Measurements from ENCODE around the gene SOD2. TPM values are rescaled to one million over a fixed set of nuclear protein-coding genes. Genes with fewer than 3 reads are reported as not detected.
"Not testable (repeated sequence)": the region's sequence is repeated elsewhere in the genome, so short reads cannot be mapped to it uniquely, and the experiment has no call there.

Gene SOD2
- total and polyA plus RNA-seq, 8 donors, result 97.7 to 792 (median 186) TPM

GRCh38 chr6:159726918-159727716 lies 34.1 kb upstream of the SOD2 start, which contains the start of gene WTAP:
Gene WTAP, plus strand, starts transcription at chr6:159727506. Its CDS starts 8,760 bp downstream, at chr6:159736266.
- no peaks in the 10 kb centered on the region for H3K27me3 ChIP-seq
- no peaks in the 10 kb centered on the region for H3K9me3 ChIP-seq
- intact Hi-C loops (cut with DNase I), result loop anchor here in 1 of 3 donors (2.0 to 10.0 kb wide), 2 partner anchors 34 to 118 kb away; partner anchors contain the start of gene SOD2
- peaks cover 13 to 38% (median 28%) of the 10 kb centered on the region in 3 donors for H3K4me1 ChIP-seq
- FAIRE-seq (no peak), DNase-seq (peak; percentile 96 to 98 (median 96)), ATAC-seq (peak; percentile 91 to 96 (median 94))
- H3K36me3 ChIP-seq, result no peaks in the 10 kb centered on the region
- 0% methylated on average over 50 to 93 of the region's 93 CpGs for WGBS, 2 donors
- H3K4me3 ChIP-seq, result peak within 1 kb of the TSS; percentile 65 to 89 (median 88)
- TF ChIP-seq CTCF (IDR thresholded peaks at IDR 0.05), result no peak
- peak within 1 kb of the TSS; percentile 95 to 99 (median 98) for H3K27ac ChIP-seq

- no peak for TF ChIP-seq CTCF (IDR thresholded peaks at IDR 0.05)
- ATAC-seq (peak; percentile 3 to 27 (median 22)), DNase-seq (no peak), FAIRE-seq (no peak)
- Histone ChIP-seq H3K36me3 (no peaks in the 10 kb centered on the region), H3K9me3 (no peaks in the 10 kb centered on the region), H3K4me3 (peak overlapping the region; percentile 34 to 89 (median 77)), H3K27ac (peak overlapping the region; percentile 95 to 99 (median 98)), H3K4me1 (peaks cover 13 to 31% (median 28%) of the 10 kb centered on the region in 3 donors), H3K27me3 (no peaks in the 10 kb centered on the region)
- intact Hi-C loops (cut with DNase I), result loop anchor here in 1 of 3 donors (2.0 to 10.0 kb wide), 2 partner anchors 34 to 118 kb away; partner anchors contain the start of gene SOD2
- 0 to 1% methylated on average over 30 of the region's 30 CpGs for WGBS, 2 donors
Observed at GRCh38 chr6:159726255-159726917, 33.3 kb upstream of the SOD2 start.

GRCh38 chr6:159725208-159725607 lies 32.2 kb upstream of the SOD2 start:
- DNase-seq, H3K27me3 ChIP-seq, FAIRE-seq, H3K36me3 ChIP-seq, H3K9me3 ChIP-seq, ATAC-seq: not testable (repeated sequence)
- Histone ChIP-seq H3K4me1 (peaks cover 10 to 19% (median 17%) of the 10 kb centered on the region in 3 donors), H3K27ac (peak overlapping the region in 1 of 4 donors; percentile 99), H3K4me3 (peak overlapping the region in 3 of 4 donors; percentile 65 to 89 (median 89))
- WGBS, 2 donors, result 91 to 98% methylated on average over 3 of the region's 3 CpGs
- intact Hi-C loops (cut with DNase I), result loop anchor here in 1 of 3 donors (10.0 kb wide), 1 partner anchor 120 kb away; no protein-coding TSS in a partner anchor

- ATAC-seq (no peak), FAIRE-seq (no peak), DNase-seq (no peak)
- Histone ChIP-seq H3K27ac (no peak overlapping the region), H3K4me1 (peaks cover 8 to 18% (median 13%) of the 10 kb centered on the region in 3 donors), H3K27me3 (no peaks in the 10 kb centered on the region), H3K4me3 (no peak overlapping the region), H3K9me3 (no peaks in the 10 kb centered on the region), H3K36me3 (no peaks in the 10 kb centered on the region)
- 91 to 94% methylated on average over 4 of the region's 4 CpGs for WGBS, 2 donors
- intact Hi-C loops (cut with DNase I), result loop anchor here in 1 of 3 donors (10.0 kb wide), 1 partner anchor 120 kb away; no protein-coding TSS in a partner anchor
- no peak for TF ChIP-seq CTCF (IDR thresholded peaks at IDR 0.05)
Observed at GRCh38 chr6:159724778-159725177, 31.7 kb upstream of the SOD2 start.

- ATAC-seq (no peak), DNase-seq (no peak), FAIRE-seq (no peak)
- Histone ChIP-seq H3K36me3 (no peaks in the 10 kb centered on the region), H3K27me3 (no peaks in the 10 kb centered on the region), H3K4me1 (peaks cover 8 to 17% (median 12%) of the 10 kb centered on the region in 3 donors), H3K4me3 (no peak overlapping the region), H3K9me3 (no peaks in the 10 kb centered on the region), H3K27ac (no peak overlapping the region)
- no peak for TF ChIP-seq CTCF (IDR thresholded peaks at IDR 0.05)
- intact Hi-C loops (cut with DNase I), result loop anchor here in 1 of 3 donors (10.0 kb wide), 1 partner anchor 122 kb away; no protein-coding TSS in a partner anchor
- WGBS, 2 donors, result 76 to 82% methylated on average over 2 of the region's 2 CpGs
Observed at GRCh38 chr6:159723259-159723658, 30.2 kb upstream of the SOD2 start.
